LNCaP clone FGC (cell line): ENCODE data around the gene IRF7.

ENCODE experiments used
- DNase-seq: peaks from one replicate; pipeline ENCODE4 v3.0.0-alpha.2; 2011; ENCODE audit warnings: low read depth
- H3K4me3 ChIP-seq: 2 replicates; pipeline ENCODE4 v1.5.1; 2011; ENCODE audit warnings: mild to moderate bottlenecking, low read depth, low read length, control low read depth
- TF ChIP-seq, protein P1 (sequence below): IDR thresholded peaks from 2 replicates; pipeline ENCODE4 v1.5.1; 2012; ENCODE audit warnings: mild to moderate bottlenecking; ENCODE audit not compliant: control insufficient read depth, insufficient read depth; ENCODE audit errors: extremely low read depth

IRF7 gene

DNA sequence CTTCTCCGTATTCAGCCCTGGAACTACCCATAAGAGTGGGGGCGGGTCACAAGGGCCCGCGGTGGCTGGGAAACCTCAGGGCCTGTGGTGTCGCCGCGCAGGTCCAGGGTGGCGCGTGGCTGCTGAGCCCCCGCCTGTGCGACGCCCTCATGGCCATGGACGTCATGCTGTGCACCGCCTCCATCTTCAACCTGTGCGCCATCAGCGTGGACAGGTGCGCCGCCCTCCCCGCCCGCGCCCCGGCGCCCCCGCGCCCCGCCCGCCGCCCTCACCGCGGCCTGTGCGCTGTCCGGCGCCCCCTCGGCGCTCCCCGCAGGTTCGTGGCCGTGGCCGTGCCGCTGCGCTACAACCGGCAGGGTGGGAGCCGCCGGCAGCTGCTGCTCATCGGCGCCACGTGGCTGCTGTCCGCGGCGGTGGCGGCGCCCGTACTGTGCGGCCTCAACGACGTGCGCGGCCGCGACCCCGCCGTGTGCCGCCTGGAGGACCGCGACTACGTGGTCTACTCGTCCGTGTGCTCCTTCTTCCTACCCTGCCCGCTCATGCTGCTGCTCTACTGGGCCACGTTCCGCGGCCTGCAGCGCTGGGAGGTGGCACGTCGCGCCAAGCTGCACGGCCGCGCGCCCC lies 23.7 kb upstream of the IRF7 start:
- no peak overlapping the region for H3K4me3 ChIP-seq
- TF ChIP-seq, protein P1, sequence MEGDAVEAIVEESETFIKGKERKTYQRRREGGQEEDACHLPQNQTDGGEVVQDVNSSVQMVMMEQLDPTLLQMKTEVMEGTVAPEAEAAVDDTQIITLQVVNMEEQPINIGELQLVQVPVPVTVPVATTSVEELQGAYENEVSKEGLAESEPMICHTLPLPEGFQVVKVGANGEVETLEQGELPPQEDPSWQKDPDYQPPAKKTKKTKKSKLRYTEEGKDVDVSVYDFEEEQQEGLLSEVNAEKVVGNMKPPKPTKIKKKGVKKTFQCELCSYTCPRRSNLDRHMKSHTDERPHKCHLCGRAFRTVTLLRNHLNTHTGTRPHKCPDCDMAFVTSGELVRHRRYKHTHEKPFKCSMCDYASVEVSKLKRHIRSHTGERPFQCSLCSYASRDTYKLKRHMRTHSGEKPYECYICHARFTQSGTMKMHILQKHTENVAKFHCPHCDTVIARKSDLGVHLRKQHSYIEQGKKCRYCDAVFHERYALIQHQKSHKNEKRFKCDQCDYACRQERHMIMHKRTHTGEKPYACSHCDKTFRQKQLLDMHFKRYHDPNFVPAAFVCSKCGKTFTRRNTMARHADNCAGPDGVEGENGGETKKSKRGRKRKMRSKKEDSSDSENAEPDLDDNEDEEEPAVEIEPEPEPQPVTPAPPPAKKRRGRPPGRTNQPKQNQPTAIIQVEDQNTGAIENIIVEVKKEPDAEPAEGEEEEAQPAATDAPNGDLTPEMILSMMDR: no peak
- no peak for DNase-seq

GRCh38 chr11:638631-639331 lies 23.0 kb upstream of the IRF7 start:
- DNase-seq: no peak
- TF ChIP-seq, protein P1: no peak
- H3K4me3 ChIP-seq: no peak overlapping the region

DNA sequence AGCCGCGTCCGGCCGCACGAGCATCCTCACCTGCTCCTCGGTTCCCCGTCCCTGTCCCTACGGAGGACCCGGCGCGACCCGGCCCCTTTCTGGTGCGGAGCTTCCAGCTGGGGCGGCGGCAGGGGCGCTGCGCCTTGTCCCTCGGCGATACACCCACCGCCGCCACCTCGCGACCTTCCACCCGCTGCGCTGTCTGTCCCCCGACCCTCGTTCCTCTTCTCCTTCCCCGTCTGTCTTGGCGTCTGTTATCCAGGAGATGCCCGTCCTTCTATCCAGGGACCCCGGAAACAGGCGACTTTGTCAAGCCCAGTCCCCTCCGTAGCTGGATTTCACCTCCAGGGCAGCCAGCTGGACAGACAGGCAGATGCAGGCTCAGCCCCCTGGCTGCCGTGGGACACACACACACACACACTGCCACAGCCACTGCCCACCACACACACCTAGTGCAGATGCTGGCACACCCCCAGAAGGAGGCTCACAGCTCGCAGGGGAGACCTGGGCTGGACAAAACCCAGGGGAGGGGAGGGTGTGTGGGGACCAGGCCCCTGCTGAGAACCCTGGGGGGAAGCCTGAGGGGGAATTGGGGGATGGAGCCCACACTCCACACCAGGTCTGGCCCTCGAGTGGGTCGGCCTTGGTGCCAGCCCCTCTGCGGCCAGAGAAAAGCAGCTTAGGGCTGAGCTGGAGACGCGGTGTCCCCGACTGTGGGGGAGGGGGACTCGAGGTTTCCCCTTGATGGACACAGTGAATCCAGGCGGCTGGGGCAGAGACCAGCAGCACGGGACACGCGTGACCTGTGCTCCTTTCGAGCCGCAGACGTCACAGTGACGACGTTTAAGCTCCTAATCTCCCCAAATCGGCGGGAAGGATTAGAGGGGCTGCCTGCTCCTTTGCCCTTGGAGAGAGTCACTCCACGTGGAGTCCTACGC lies 22.1 kb upstream of the IRF7 start:
- H3K4me3 ChIP-seq: no peak overlapping the region
- TF ChIP-seq, protein P1: no peak
- DNase-seq: no peak

DNA sequence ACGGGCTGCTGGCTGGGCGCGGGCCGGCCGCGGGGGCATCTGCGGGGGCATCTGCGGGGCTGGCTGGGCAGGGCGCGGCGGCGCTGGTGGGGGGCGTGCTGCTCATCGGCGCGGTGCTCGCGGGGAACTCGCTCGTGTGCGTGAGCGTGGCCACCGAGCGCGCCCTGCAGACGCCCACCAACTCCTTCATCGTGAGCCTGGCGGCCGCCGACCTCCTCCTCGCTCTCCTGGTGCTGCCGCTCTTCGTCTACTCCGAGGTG lies 21.5 kb upstream of the IRF7 start:
- TF ChIP-seq, protein P1: no peak
- H3K4me3 ChIP-seq: no peak overlapping the region
- DNase-seq: no peak

- H3K4me3 ChIP-seq: no peak within 1 kb of the TSS
- no peak for DNase-seq
- TF ChIP-seq, protein P1: no peak
Measured at GRCh38 chr11:636511-637332, 21.0 kb upstream of the IRF7 start, which contains the start of gene DRD4. TSS of gene DRD4 (plus strand) at chr11:637269. CDS start at chr11:637305, 36 bp downstream.

GRCh38 chr11:635945-636510 lies 20.3 kb upstream of the IRF7 start:
- TF ChIP-seq, protein P1: no peak
- H3K4me3 ChIP-seq: no peak overlapping the region
- no peak for DNase-seq
